ENCODE measurements around the gene LDB2. TPM values are rescaled to one million over a fixed set of nuclear protein-coding genes. Genes with fewer than 3 reads are reported as not detected.

The LDB2 gene
- total and polyA plus RNA-seq, 2 experiments from 2014 or later, result 48.6 to 80.1 TPM

DNA sequence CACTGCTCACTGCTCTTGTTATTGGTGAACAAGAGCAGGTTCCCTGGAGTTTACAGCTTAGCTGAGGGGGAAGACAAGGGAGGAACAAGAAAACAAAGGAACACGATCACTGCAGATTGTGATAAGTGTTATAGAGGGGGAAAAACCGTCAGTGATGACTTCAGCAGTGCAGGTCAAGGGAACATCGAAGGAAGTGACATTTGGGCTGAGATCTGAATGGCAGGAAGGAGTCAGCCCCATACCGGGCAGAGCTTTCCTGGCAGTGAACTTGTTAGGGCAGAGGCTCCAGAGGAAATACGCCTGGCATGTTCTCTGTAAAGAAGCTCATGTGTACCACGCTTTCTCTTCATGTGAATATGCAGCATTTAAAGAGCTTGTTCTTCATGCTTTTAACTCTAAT is 78.1 kb downstream of the LDB2 start:
- Histone ChIP-seq H3K36me3 (ENCODE audit: insufficient read depth) (no peaks in the 10 kb centered on the region), H3K79me2 (replicated peaks; ENCODE audit: insufficient read depth) (peaks cover 18% of the 10 kb centered on the region), H3F3A (replicated peaks; ENCODE audit: low read depth) (0 out of 2 replicates have a peak, but pooled peaks cover 4% of the 10 kb centered on the region), H4K20me1 (replicated peaks; ENCODE audit: insufficient read depth) (no peaks in the 10 kb centered on the region), H3K27me3 (ENCODE audit: insufficient read depth) (no peaks in the 10 kb centered on the region), H3K4me1 (ENCODE audit: insufficient read depth) (peaks cover 53% of the 10 kb centered on the region), H2AFZ (no peak overlapping the region), H3K27ac (ENCODE audit: low read depth) (peak overlapping the region; percentile 65; the same call in 1 of the 2 replicates), H3K4me3 (no peak overlapping the region), H3K9me2 (ENCODE audit: insufficient read depth) (no peaks in the 10 kb centered on the region), H3K4me2 (peak overlapping the region; percentile 24; the same call in 1 of the 2 replicates)
- Mint-ChIP-seq H3K27ac (peak overlapping the region; percentile 89), H3K4me1 (peaks cover 58% of the 10 kb centered on the region), H3K36me3 (ENCODE audit: low read depth) (peaks cover 19% of the 10 kb centered on the region), H3K9me3 (no peaks in the 10 kb centered on the region), H3K4me3 (no peak overlapping the region; the same call in 2 of the 3 replicates), H3K27me3 (ENCODE audit: insufficient read depth, low read depth, poor library complexity) (peaks cover 4% of the 10 kb centered on the region)
- TF ChIP-seq JUNB (IDR thresholded peaks at IDR 0.05; ENCODE audit: unreplicated experiment), result no peak
- TF ChIP-seq ZNF331 (CRISPR knock-in tag; IDR thresholded peaks at IDR 0.05; ENCODE audit: low read depth), result no peak
- 0 out of 2 replicates have a peak, but pooled peaks have one; percentile 11 for TF ChIP-seq CREB1 (CRISPR knock-in tag; IDR thresholded peaks at IDR 0.05; ENCODE audit: low read depth)
- TF ChIP-seq EZH2phosphoT487 (IDR thresholded peaks at IDR 0.05; ENCODE audit: unreplicated experiment), result no peak
- DNase-seq (ENCODE audit: low spot score) (peak; percentile 43), ATAC-seq (peak; percentile 27)

DNA sequence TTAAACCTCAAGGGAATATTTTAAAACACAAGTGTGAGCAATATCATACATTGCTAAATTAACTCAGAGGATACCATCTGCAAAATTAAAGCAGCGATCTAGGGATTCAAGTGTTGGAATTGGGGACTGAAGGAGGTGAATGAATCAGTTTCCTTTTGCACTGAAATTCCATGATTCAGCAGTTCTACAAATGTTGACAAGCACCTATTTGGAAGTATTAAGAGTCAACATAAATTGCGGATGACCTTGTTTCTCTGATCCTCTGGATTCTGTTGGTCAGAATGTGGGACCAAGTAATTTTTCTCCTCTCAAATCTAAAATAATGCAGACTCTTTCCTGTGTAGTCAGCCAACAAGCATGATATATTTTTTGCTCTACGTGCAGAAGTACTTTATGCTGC is 78.8 kb downstream of the LDB2 start:
- peaks cover 19% of the 10 kb centered on the region for H3K36me3 Mint-ChIP-seq (ENCODE audit: low read depth)
- peaks cover 4% of the 10 kb centered on the region for H3K27me3 Mint-ChIP-seq (ENCODE audit: insufficient read depth, low read depth, poor library complexity)
- TF ChIP-seq NANOG (IDR thresholded peaks at IDR 0.05; ENCODE audit: borderline replicate concordance), result no peak
- no peak for TF ChIP-seq JUNB (IDR thresholded peaks at IDR 0.05; ENCODE audit: unreplicated experiment)
- no peak for TF ChIP-seq STAT1 (IDR thresholded peaks at IDR 0.05; ENCODE audit: unreplicated experiment)
- TF ChIP-seq ZNF114 (CRISPR knock-in tag; IDR thresholded peaks at IDR 0.05), result no peak
- TF ChIP-seq, protein P1, sequence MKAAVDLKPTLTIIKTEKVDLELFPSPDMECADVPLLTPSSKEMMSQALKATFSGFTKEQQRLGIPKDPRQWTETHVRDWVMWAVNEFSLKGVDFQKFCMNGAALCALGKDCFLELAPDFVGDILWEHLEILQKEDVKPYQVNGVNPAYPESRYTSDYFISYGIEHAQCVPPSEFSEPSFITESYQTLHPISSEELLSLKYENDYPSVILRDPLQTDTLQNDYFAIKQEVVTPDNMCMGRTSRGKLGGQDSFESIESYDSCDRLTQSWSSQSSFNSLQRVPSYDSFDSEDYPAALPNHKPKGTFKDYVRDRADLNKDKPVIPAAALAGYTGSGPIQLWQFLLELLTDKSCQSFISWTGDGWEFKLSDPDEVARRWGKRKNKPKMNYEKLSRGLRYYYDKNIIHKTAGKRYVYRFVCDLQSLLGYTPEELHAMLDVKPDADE (IDR thresholded peaks at IDR 0.05), result no peak
- TF ChIP-seq CREB1 (CRISPR knock-in tag; IDR thresholded peaks at IDR 0.05; ENCODE audit: low read depth), result no peak
- TF ChIP-seq, protein P2, sequence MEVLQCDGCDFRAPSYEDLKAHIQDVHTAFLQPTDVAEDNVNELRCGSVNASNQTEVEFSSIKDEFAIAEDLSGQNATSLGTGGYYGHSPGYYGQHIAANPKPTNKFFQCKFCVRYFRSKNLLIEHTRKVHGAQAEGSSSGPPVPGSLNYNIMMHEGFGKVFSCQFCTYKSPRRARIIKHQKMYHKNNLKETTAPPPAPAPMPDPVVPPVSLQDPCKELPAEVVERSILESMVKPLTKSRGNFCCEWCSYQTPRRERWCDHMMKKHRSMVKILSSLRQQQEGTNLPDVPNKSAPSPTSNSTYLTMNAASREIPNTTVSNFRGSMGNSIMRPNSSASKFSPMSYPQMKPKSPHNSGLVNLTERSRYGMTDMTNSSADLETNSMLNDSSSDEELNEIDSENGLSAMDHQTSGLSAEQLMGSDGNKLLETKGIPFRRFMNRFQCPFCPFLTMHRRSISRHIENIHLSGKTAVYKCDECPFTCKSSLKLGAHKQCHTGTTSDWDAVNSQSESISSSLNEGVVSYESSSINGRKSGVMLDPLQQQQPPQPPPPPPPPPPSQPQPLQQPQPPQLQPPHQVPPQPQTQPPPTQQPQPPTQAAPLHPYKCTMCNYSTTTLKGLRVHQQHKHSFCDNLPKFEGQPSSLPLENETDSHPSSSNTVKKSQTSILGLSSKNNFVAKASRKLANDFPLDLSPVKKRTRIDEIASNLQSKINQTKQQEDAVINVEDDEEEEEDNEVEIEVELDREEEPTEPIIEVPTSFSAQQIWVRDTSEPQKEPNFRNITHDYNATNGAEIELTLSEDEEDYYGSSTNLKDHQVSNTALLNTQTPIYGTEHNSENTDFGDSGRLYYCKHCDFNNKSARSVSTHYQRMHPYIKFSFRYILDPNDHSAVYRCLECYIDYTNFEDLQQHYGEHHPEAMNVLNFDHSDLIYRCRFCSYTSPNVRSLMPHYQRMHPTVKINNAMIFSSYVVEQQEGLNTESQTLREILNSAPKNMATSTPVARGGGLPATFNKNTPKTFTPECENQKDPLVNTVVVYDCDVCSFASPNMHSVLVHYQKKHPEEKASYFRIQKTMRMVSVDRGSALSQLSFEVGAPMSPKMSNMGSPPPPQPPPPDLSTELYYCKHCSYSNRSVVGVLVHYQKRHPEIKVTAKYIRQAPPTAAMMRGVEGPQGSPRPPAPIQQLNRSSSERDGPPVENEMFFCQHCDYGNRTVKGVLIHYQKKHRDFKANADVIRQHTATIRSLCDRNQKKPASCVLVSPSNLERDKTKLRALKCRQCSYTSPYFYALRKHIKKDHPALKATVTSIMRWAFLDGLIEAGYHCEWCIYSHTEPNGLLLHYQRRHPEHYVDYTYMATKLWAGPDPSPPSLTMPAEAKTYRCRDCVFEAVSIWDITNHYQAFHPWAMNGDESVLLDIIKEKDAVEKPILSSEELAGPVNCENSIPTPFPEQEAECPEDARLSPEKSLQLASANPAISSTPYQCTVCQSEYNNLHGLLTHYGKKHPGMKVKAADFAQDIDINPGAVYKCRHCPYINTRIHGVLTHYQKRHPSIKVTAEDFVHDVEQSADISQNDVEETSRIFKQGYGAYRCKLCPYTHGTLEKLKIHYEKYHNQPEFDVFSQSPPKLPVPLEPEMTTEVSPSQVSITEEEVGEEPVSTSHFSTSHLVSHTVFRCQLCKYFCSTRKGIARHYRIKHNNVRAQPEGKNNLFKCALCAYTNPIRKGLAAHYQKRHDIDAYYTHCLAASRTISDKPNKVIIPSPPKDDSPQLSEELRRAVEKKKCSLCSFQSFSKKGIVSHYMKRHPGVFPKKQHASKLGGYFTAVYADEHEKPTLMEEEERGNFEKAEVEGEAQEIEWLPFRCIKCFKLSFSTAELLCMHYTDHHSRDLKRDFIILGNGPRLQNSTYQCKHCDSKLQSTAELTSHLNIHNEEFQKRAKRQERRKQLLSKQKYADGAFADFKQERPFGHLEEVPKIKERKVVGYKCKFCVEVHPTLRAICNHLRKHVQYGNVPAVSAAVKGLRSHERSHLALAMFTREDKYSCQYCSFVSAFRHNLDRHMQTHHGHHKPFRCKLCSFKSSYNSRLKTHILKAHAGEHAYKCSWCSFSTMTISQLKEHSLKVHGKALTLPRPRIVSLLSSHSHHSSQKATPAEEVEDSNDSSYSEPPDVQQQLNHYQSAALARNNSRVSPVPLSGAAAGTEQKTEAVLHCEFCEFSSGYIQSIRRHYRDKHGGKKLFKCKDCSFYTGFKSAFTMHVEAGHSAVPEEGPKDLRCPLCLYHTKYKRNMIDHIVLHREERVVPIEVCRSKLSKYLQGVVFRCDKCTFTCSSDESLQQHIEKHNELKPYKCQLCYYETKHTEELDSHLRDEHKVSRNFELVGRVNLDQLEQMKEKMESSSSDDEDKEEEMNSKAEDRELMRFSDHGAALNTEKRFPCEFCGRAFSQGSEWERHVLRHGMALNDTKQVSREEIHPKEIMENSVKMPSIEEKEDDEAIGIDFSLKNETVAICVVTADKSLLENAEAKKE (CRISPR knock-in tag; IDR thresholded peaks at IDR 0.05), result no peak
- TF ChIP-seq REST (IDR thresholded peaks at IDR 0.05; ENCODE audit: unreplicated experiment), result no peak
- TF ChIP-seq EZH2 (IDR thresholded peaks at IDR 0.05; ENCODE audit: low read depth, unreplicated experiment), result no peak
- TF ChIP-seq POLR2AphosphoS5 (IDR thresholded peaks at IDR 0.05; ENCODE audit: low read depth), result no peak

More for the DNA sequence above, 78.8 kb downstream of the LDB2 start:
- Histone ChIP-seq H3K79me2 (replicated peaks; ENCODE audit: insufficient read depth) (peaks cover 11% of the 10 kb centered on the region), H4K20me1 (replicated peaks; ENCODE audit: insufficient read depth) (no peaks in the 10 kb centered on the region), H3K9me2 (ENCODE audit: insufficient read depth) (no peaks in the 10 kb centered on the region), H3F3A (replicated peaks; ENCODE audit: low read depth) (0 out of 2 replicates have a peak, but pooled peaks cover 4% of the 10 kb centered on the region), H3K4me3 (no peak overlapping the region), H3K4me2 (peak overlapping the region; percentile 24; the same call in 1 of the 2 replicates), H3K27ac (ENCODE audit: low read depth) (peak overlapping the region; percentile 65; the same call in 1 of the 2 replicates), H3K4me1 (ENCODE audit: insufficient read depth) (peaks cover 53% of the 10 kb centered on the region), H2AFZ (no peak overlapping the region), H3K36me3 (ENCODE audit: insufficient read depth) (no peaks in the 10 kb centered on the region), H3K27me3 (ENCODE audit: insufficient read depth) (no peaks in the 10 kb centered on the region)
- ATAC-seq (no peak), DNase-seq (ENCODE audit: low spot score) (no peak)
- Mint-ChIP-seq H3K4me1 (peaks cover 55% of the 10 kb centered on the region), H3K4me3 (no peak overlapping the region), H3K27ac (peak overlapping the region; percentile 89; the same call in 1 of the 2 replicates), H3K9me3 (no peaks in the 10 kb centered on the region)
